ENCODE measurements around the gene SIRPD. TPM values are rescaled to one million over a fixed set of nuclear protein-coding genes. Genes with fewer than 3 reads are reported as not detected.
A peak's percentile ranks its signal among the peaks of the same experiment; 100 is the strongest.

SIRPD gene
- total and polyA plus RNA-seq, 5 experiments from 2014 or later, result 0.22 to 0.58 (median 0.32) TPM; not detected in 1

GRCh38 chr20:1568163-1568490 lies 10.6 kb upstream of the SIRPD start:
- H3K27me3 Mint-ChIP-seq, result no peaks in the 10 kb centered on the region
- peaks cover 0 to 8% (median 3%) of the 10 kb centered on the region in 9 donors for H3K9me3 Mint-ChIP-seq
- DNase-seq (no peak), ATAC-seq (no peak)
- peaks cover 0 to 12% (median 8%) of the 10 kb centered on the region in 4 donors for H3K4me1 Mint-ChIP-seq
- no peak overlapping the region for H3K4me3 Mint-ChIP-seq
- H3K36me3 Mint-ChIP-seq, result peaks cover 6 to 52% (median 20%) of the 10 kb centered on the region in 3 donors
- H3K27ac Mint-ChIP-seq, result peak overlapping the region in 1 of 10 donors; percentile 46
- POLR2A ChIA-PET, result no interaction called here

DNA sequence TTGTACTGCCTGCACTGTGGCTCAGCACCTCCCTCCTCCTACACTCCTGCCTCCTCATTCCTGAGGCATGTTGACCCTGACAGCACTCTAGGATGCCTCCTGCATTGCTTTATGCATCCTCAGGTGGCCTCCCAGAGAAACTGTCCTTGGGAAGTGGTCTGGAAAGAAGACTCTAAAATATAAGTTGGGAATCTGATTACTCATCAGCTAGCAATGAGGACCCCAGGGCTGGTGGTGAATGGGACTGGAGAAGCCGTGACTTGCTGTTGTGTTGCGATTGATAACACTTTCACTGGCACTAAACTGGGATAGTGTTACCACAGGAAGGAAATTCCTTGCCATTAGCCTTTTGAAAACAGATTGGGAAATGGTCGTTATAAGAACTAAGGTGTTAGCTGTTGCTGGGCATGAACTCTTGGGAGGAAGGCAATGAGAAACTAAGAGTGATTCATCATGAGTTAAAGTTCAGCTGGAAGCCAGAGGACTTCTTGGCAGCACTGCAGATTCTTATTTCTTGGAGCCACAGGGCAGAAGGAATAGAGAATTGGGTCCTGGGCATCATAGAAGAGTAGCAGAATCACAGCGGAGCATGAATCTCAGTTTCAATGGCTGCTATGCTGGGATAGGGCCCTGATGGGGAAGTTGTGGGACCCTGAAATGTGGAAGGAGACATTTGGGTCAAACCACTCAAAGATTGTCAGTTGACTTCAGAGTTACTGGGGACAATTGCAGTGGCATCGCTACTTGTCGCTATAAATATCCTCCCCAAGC lies 10.1 kb upstream of the SIRPD start:
- DNase-seq (no peak), ATAC-seq (no peak)
- peaks cover 0 to 14% (median 3%) of the 10 kb centered on the region in 9 donors for H3K9me3 Mint-ChIP-seq
- no peak overlapping the region for H3K4me3 Mint-ChIP-seq
- peaks cover 3 to 17% (median 9%) of the 10 kb centered on the region in 4 donors for H3K4me1 Mint-ChIP-seq
- POLR2A ChIA-PET, result no interaction called here
- H3K27ac Mint-ChIP-seq, result peak overlapping the region in 1 of 10 donors; percentile 18
- peaks cover 6 to 57% (median 23%) of the 10 kb centered on the region in 3 donors for H3K36me3 Mint-ChIP-seq
- no peaks in the 10 kb centered on the region for H3K27me3 Mint-ChIP-seq

DNA sequence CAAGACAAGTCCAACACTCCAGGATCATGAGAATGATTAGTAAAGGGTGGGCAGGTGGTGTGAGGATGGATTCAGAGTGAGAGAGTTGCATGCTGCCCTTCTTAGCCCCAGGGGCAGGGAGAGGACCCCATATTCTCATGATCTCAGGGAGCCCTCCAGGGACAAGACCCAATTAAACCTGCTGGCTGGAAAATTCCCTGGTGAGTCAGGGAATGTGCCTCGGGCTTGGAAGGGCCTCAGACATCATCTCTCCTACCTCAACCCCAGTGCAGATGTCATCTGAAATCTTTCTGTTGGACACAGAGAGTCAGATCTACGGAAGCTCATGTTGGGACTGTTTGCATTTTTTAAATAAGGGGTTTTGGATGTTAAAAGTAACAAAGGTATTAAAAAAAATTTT lies 9.2 kb upstream of the SIRPD start:
- peaks cover 10 to 23% (median 14%) of the 10 kb centered on the region in 4 donors for H3K4me1 Mint-ChIP-seq
- H3K9me3 Mint-ChIP-seq, result peaks cover 0 to 17% (median 3%) of the 10 kb centered on the region in 9 donors
- H3K27ac Mint-ChIP-seq, result no peak overlapping the region
- no peaks in the 10 kb centered on the region for H3K27me3 Mint-ChIP-seq
- POLR2A ChIA-PET, result no interaction called here
- H3K4me3 Mint-ChIP-seq, result no peak overlapping the region
- DNase-seq (no peak), ATAC-seq (no peak)
- H3K36me3 Mint-ChIP-seq, result peaks cover 6 to 58% (median 22%) of the 10 kb centered on the region in 3 donors

- Mint-ChIP-seq H3K4me1 (peaks cover 12 to 23% (median 15%) of the 10 kb centered on the region in 4 donors), H3K9me3 (peaks cover 0 to 17% (median 3%) of the 10 kb centered on the region in 9 donors), H3K27ac (no peak overlapping the region), H3K27me3 (no peaks in the 10 kb centered on the region), H3K4me3 (no peak overlapping the region), H3K36me3 (peaks cover 6 to 53% (median 22%) of the 10 kb centered on the region in 3 donors)
- POLR2A ChIA-PET, result no interaction called here
- DNase-seq (no peak), ATAC-seq (no peak)
Measured at GRCh38 chr20:1565461-1565860, 8.0 kb upstream of the SIRPD start.

DNA sequence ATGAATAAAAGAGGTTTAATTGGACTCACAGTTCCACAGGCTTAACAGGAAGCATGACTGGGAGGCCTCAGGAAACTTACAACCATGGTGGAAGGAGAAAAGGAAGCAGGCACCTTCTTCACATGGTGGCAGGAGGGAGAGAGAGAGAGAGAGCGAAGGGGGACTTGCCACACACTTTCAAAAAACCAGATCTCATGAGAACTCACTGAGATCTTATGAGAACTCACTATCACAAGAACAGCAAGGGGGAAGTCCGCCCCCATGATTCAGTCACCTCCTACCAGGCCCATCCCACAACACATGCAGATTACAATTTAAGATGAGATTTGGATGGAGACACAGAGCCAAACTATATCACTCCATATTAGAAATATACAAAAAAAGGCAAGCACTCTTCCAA lies 6.1 kb upstream of the SIRPD start:
- Mint-ChIP-seq H3K36me3 (peaks cover 6 to 44% (median 17%) of the 10 kb centered on the region in 3 donors), H3K27me3 (no peaks in the 10 kb centered on the region), H3K4me3 (no peak overlapping the region), H3K4me1 (peaks cover 13 to 19% (median 16%) of the 10 kb centered on the region in 4 donors), H3K9me3 (peaks cover 0 to 17% (median 3%) of the 10 kb centered on the region in 9 donors), H3K27ac (no peak overlapping the region)
- no peak for DNase-seq
- ATAC-seq, result no peak
- POLR2A ChIA-PET, result no interaction called here

GRCh38 chr20:1562622-1563021 lies 5.1 kb upstream of the SIRPD start:
- ATAC-seq (no peak), DNase-seq (no peak)
- H3K4me3 Mint-ChIP-seq, result no peak overlapping the region
- H3K27ac Mint-ChIP-seq, result peak overlapping the region in 1 of 10 donors; percentile 10
- peaks cover 0 to 17% (median 3%) of the 10 kb centered on the region in 9 donors for H3K9me3 Mint-ChIP-seq
- no peaks in the 10 kb centered on the region for H3K27me3 Mint-ChIP-seq
- POLR2A ChIA-PET, result no interaction called here
- peaks cover 13 to 19% (median 14%) of the 10 kb centered on the region in 4 donors for H3K4me1 Mint-ChIP-seq
- H3K36me3 Mint-ChIP-seq, result peaks cover 6 to 38% (median 15%) of the 10 kb centered on the region in 3 donors

- Mint-ChIP-seq H3K36me3 (peaks cover 8 to 33% (median 15%) of the 10 kb centered on the region in 3 donors), H3K27me3 (no peaks in the 10 kb centered on the region), H3K4me3 (no peak overlapping the region), H3K4me1 (peaks cover 16 to 22% (median 16%) of the 10 kb centered on the region in 4 donors), H3K27ac (peak overlapping the region in 1 of 10 donors; percentile 3), H3K9me3 (peaks cover 0 to 18% (median 3%) of the 10 kb centered on the region in 9 donors)
- no peak for DNase-seq
- no peak for ATAC-seq
- POLR2A ChIA-PET, result no interaction called here
Measured at GRCh38 chr20:1561350-1561749, 3.8 kb upstream of the SIRPD start.

- peak in 1 of 2 donors; percentile 63 for ATAC-seq
- Mint-ChIP-seq H3K9me3 (peaks cover 0 to 12% (median 4%) of the 10 kb centered on the region in 9 donors), H3K36me3 (peaks cover 0 to 12% (median 11%) of the 10 kb centered on the region in 3 donors), H3K4me3 (no peak overlapping the region), H3K4me1 (peaks cover 2 to 16% (median 7%) of the 10 kb centered on the region in 4 donors), H3K27me3 (peaks cover 0 to 5% (median 0%) of the 10 kb centered on the region in 5 donors), H3K27ac (peak overlapping the region in 2 of 10 donors; percentile 27 to 63)
- peak in 4 of 10 donors; percentile 3 to 31 (median 24) for DNase-seq
- POLR2A ChIA-PET, result interaction anchor here (1.3 kb wide), 1 partner anchor 179 kb away, joined by 10 read pairs; no protein-coding TSS in a partner anchor
Measured at GRCh38 chr20:1555952-1556351, 1.6 kb downstream of the SIRPD start.

DNA sequence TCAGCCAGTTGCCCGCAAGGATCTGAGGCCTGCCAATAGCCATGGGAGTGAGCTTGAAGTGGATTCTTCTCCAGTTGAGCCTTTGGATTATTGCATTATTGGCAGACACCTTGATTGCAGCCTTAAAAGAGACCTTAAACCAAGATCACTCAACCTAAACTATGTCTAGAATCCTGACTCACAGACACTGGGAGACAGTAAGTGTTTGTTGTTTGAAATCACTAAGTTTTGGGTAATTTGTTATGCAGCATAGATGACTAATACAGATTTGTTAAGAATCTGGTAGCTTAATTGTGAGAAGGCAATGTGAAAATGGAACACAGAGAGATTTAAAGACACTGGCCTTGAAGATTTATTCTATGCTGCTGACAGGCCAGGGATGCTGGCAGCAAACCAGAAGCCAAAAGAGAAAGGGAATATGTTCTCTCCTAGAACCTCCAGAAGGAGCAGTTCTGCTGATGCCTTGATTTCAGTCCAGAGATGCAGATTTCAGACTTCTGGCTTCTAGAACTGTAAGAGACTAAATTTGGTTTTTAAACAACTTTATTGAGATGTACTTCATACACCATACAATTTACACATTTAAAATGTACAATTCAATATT lies 17.6 kb downstream of the SIRPD start:
- no peak for ATAC-seq
- DNase-seq, result no peak
- Mint-ChIP-seq H3K36me3 (peaks cover 0 to 13% (median 5%) of the 10 kb centered on the region in 3 donors), H3K27me3 (no peaks in the 10 kb centered on the region), H3K9me3 (peaks cover 2 to 29% (median 12%) of the 10 kb centered on the region in 9 donors), H3K27ac (peak overlapping the region in 1 of 10 donors; percentile 0), H3K4me1 (peaks cover 4 to 39% (median 13%) of the 10 kb centered on the region in 4 donors), H3K4me3 (no peak overlapping the region)
- POLR2A ChIA-PET, result no interaction called here

- Mint-ChIP-seq H3K4me3 (no peak overlapping the region), H3K9me3 (peaks cover 0 to 25% (median 7%) of the 10 kb centered on the region in 9 donors), H3K4me1 (peaks cover 4 to 39% (median 13%) of the 10 kb centered on the region in 4 donors), H3K27ac (peak overlapping the region in 2 of 10 donors; percentile 61 to 70), H3K36me3 (peaks cover 0 to 9% (median 4%) of the 10 kb centered on the region in 3 donors), H3K27me3 (no peaks in the 10 kb centered on the region)
- ATAC-seq (no peak), DNase-seq (no peak)
- POLR2A ChIA-PET, result no interaction called here
Measured at GRCh38 chr20:1538655-1539054, 18.9 kb downstream of the SIRPD start.

DNA sequence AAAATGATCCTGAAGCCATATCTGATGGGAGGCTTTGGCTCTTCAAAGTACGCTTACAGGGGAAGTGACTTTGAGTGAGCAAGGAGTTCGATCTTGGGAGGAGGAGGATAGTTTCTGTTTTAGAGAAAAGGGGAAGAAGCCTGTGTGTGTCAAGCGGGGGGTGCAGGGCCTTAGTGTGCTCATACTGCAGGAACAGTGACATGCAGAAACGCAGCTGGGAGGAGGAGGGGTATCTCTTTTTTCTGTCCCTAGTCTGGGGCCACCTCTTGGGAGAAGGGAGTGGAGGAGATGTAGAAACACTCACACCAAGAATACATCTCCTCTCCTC lies 19.8 kb downstream of the SIRPD start:
- peaks cover 0 to 6% (median 4%) of the 10 kb centered on the region in 3 donors for H3K36me3 Mint-ChIP-seq
- H3K9me3 Mint-ChIP-seq, result peaks cover 0 to 19% (median 7%) of the 10 kb centered on the region in 9 donors
- H3K27ac Mint-ChIP-seq, result peak overlapping the region in 3 of 10 donors; percentile 41 to 57 (median 51)
- ATAC-seq (no peak), DNase-seq (no peak)
- POLR2A ChIA-PET, result no interaction called here
- H3K4me3 Mint-ChIP-seq, result peak overlapping the region in 2 of 10 donors; percentile 6 to 33
- peaks cover 4 to 39% (median 13%) of the 10 kb centered on the region in 4 donors for H3K4me1 Mint-ChIP-seq
- no peaks in the 10 kb centered on the region for H3K27me3 Mint-ChIP-seq

DNA sequence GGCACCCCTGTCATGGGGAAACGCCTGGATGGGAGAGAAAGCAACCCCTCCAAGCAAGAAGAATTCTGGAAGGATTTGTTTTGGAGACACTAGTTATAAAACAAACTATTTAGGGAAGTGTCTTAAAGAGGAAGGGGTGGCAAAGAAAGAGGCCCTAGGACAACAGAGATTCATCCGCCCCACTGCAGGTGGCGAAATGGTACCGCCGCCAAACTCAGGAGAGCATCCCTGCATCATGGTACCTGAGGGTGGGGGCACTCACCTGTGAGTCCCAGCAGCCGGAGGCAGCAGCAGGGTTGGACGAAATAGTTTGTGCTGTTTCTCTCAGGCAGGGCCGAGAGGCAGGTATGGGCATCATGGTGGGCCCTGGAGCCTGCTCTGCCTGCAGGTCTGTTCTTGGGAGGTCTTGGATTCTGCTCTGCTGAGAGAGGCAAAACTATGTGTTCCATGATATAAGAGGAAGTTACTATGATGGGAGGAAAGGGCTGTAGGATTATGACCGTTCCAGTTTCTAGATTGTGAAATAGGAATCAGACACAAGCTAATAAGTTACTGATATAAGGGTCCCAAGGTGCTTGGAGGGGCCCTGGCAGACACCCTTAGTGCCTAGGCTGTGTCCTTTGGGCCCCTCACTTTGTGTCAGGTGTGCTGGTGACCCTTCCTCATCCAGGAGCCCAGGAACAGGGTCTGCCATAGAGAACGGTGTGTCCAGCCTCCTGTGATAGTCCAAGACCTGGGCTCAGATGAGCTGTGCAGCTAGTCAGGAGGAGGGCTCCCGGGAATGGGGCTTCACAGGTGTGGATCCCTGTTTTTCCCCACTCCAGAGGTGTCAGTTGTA lies 20.4 kb downstream of the SIRPD start:
- peaks cover 0 to 19% (median 7%) of the 10 kb centered on the region in 9 donors for H3K9me3 Mint-ChIP-seq
- DNase-seq, result no peak
- H3K4me3 Mint-ChIP-seq, result peak overlapping the region in 2 of 10 donors; percentile 6 to 33
- H3K27ac Mint-ChIP-seq, result peak overlapping the region in 5 of 10 donors; percentile 41 to 82 (median 53)
- no peaks in the 10 kb centered on the region for H3K27me3 Mint-ChIP-seq
- ATAC-seq, result no peak
- POLR2A ChIA-PET, result no interaction called here
- H3K4me1 Mint-ChIP-seq, result peaks cover 4 to 39% (median 13%) of the 10 kb centered on the region in 4 donors
- peaks cover 0 to 6% (median 4%) of the 10 kb centered on the region in 3 donors for H3K36me3 Mint-ChIP-seq

Data from naive thymus-derived CD8-positive, alpha-beta T cell (primary cell).